Muscle layer of duodenum (tissue), 2 donors: ENCODE data around the gene NCAN.

Experiments
- H3K27ac ChIP-seq: one replicate; pipeline ENCODE4 v1.7.0; 2013; ENCODE audit warnings: mild to moderate bottlenecking, low read length
- H3K27me3 ChIP-seq: one replicate; pipeline ENCODE4 v1.7.0; 2013; ENCODE audit warnings: low read depth, mild to moderate bottlenecking, control low read depth, low read length
- H3K36me3 ChIP-seq, 2 donors: one replicate each; pipeline ENCODE4 v1.7.0; 2013; ENCODE audit warnings: low read length in 2 of 2, control low read depth in 1 of 2, mild to moderate bottlenecking in 1 of 2; ENCODE audit not compliant: insufficient read depth in 2 of 2, control insufficient read depth in 1 of 2
- H3K4me1 ChIP-seq, 2 donors: one replicate each; pipeline ENCODE4 v1.7.0; 2013; ENCODE audit warnings: low read length in 2 of 2, mild to moderate bottlenecking in 2 of 2, control low read depth in 1 of 2, moderate library complexity in 1 of 2; ENCODE audit not compliant: insufficient read depth in 2 of 2, control insufficient read depth in 1 of 2
- H3K4me3 ChIP-seq, 2 donors: one replicate each; pipeline ENCODE4 v1.7.0; 2013; ENCODE audit warnings: low read length in 2 of 2, low read depth in 1 of 2, mild to moderate bottlenecking in 1 of 2
- H3K9me3 ChIP-seq, 2 donors: one replicate each; pipeline ENCODE4 v1.7.0; 2013; ENCODE audit warnings: low read length in 2 of 2, control low read depth in 1 of 2, mild to moderate bottlenecking in 1 of 2; ENCODE audit not compliant: control insufficient read depth in 1 of 2
- donor health status: healthy.

The NCAN gene

DNA sequence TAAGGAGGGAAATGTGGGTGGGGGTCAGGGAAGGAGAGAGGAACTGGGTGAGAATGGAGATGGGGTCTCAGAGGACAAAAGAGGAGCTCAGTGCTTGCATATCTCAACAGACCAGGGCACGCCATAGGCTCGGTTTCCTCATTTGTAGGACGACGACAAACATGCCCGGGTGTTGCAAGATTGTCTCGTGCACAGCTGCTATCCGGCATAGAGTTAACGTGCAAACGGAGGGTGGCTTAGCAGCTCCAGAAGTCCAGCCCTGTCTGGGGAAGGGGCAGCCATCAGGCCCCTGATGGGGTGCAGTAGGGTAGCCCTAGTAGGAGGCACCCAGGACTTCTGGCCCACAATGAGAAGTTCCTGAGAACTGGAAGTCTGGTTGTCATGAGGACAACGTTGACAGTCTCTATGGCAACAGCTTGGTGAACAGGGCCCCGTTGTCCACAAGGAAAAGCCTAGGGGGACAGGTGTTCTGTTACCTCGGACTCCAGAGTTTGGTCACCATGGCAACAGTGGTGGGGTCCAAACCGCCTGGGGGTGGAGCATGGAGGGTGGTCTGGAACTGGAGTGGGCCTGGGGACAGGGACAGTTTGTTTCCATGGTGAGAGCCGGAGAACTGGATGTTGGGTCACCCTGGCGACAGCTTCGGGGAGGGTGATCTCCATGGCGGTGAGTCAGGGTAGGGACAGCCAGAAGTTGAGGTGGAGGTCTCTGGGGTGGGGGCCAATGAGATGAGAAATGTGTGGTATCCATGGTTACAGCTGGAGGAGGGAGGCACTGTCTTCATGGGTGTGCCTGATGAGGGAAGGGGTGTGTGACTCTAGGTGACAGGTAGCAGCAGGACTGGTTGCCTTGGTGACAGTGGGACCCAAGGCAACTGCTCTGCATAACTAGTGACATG is 44.6 kb downstream of the NCAN start:
- H3K9me3 ChIP-seq, result peaks cover 0 to 4% of the 10 kb centered on the region in 2 donors
- no peaks in the 10 kb centered on the region for H3K27me3 ChIP-seq

DNA sequence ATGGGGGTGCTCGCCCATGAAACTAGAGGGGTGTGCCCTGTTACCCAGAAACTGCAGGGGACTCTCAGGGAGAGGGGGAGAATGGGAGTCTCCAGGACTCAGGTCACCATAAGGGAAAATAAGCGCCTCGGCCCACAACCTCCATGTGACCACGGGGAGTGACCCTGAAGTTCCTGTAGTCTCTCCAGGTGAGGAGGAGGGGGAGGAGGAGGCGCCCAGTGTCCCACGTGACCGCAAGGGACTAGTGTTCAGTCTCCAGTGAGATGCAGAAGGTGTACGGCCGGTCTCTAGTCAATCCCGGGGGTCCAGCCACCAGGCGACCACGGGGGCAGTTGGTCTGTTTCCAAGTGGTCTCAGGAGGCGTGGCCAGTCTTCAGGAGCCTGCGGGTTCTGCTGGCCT is 45.4 kb downstream of the NCAN start:
- Histone ChIP-seq H3K4me3 (no peak overlapping the region), H3K27me3 (peaks cover 3% of the 10 kb centered on the region), H3K4me1 (peaks cover 0 to 7% of the 10 kb centered on the region in 2 donors), H3K36me3 (no peaks in the 10 kb centered on the region), H3K9me3 (peaks cover 0 to 4% of the 10 kb centered on the region in 2 donors), H3K27ac (no peak overlapping the region)

More for the DNA sequence above, 44.6 kb downstream of the NCAN start:
- no peak overlapping the region for H3K27ac ChIP-seq
- H3K4me3 ChIP-seq, result no peak overlapping the region
- peaks cover 0 to 1% of the 10 kb centered on the region in 2 donors for H3K4me1 ChIP-seq
- H3K36me3 ChIP-seq, result no peaks in the 10 kb centered on the region

DNA sequence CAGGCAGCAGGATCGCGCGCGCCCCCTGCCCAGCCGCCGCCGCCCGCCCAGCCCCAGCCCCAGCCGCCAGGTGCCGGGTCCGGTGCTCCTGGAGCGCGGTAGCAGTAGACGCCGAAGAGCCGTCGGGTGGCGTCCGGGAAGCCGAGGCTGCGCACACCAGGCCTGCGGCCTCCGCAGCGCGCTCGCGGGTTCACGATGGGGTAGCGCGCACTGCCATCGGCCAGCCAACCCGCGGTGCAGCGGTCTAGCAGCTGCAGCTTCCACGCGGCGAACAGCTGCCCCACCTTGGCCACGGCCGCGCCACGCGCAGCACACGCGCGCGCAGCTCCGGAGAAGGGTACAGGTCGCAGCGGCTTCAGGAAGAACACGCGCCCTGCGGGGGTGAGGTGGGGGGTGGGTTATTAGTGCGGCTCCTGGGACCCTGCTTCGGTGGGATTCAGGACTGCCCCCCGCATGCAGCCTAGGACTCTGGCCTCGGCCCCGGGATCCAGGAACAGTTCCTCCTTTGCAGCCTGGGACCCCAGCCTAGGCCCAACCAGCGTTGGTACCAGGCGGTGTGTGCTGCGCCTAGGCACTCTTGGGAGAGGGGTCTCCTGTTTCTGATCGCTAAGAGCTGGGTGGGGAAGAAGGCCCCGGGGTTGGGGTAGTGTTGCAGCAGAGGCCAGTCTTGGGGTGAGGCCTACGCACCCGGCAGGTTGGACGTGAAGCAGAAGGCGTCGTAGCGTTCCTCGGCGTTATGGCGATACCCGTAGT is 46.3 kb downstream of the NCAN start:
- no peak overlapping the region for H3K4me3 ChIP-seq
- peaks cover 0 to 4% of the 10 kb centered on the region in 2 donors for H3K9me3 ChIP-seq
- H3K36me3 ChIP-seq, result no peaks in the 10 kb centered on the region
- peaks cover 12% of the 10 kb centered on the region for H3K27me3 ChIP-seq
- peaks cover 0 to 7% of the 10 kb centered on the region in 2 donors for H3K4me1 ChIP-seq
- H3K27ac ChIP-seq, result no peak overlapping the region

DNA sequence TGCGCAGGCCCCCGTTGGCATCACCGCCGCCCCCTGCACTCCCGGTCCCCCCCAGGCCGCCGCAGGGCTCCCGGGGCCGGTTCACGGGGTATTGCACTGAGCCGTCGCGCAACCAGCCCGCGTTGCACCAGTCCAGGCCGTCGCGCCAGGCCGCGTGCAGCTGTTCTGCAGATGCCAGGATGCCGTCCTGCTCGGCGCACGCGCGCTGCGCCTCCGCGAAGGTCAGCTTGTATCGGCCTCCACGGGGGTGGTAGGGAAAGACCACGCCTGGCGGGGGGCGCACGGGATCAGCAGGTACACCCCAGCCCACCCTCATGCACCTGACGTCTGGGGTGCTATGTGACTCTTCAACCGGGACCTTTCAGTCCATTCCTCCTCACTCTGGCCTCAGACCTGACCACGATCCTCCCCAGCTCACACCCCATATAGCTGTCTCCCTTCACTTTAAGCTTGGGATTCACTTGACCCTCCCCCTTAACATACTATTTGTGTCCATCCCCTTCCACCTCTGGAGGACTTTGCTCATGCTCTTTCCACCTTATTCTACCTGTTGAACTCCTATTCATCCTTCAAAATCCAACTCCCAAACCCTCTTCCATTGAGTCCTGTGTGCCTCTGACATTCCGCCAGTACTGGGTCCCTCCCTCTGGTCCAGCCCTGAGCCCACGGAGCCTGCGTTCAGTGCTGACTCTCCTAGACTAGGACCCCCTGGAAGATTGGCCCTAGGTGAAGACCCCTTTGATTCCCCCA is 47.0 kb downstream of the NCAN start:
- H3K27me3 ChIP-seq, result peaks cover 13% of the 10 kb centered on the region
- H3K4me3 ChIP-seq, result no peak overlapping the region
- H3K9me3 ChIP-seq, result peaks cover 0 to 4% of the 10 kb centered on the region in 2 donors
- no peak overlapping the region for H3K27ac ChIP-seq
- H3K4me1 ChIP-seq, result peaks cover 0 to 7% of the 10 kb centered on the region in 2 donors
- no peaks in the 10 kb centered on the region for H3K36me3 ChIP-seq

DNA sequence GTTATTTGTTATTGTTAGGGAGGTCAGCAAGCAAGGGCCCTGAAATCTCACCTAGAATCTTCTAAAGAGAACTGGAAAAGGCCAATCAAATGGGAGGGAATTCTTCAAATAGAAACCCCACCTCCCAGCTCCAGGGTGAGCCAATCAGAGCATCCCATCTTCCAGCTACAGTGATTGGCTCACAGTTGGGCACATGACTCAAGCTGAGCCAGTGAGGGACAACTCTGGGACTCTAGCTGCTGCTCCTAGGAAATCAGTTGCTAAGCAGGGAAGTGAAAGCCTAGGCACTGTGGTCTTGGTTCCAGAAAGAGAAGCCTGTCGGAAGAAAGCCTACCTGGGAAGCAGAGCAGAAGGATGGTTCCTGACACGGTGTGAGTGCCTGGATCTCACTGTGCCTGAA is 48.0 kb downstream of the NCAN start:
- H3K9me3 ChIP-seq, result peaks cover 0 to 4% of the 10 kb centered on the region in 2 donors
- H3K27ac ChIP-seq, result no peak overlapping the region
- H3K36me3 ChIP-seq, result no peaks in the 10 kb centered on the region
- no peak overlapping the region for H3K4me3 ChIP-seq
- peaks cover 0 to 7% of the 10 kb centered on the region in 2 donors for H3K4me1 ChIP-seq
- peaks cover 13% of the 10 kb centered on the region for H3K27me3 ChIP-seq

DNA sequence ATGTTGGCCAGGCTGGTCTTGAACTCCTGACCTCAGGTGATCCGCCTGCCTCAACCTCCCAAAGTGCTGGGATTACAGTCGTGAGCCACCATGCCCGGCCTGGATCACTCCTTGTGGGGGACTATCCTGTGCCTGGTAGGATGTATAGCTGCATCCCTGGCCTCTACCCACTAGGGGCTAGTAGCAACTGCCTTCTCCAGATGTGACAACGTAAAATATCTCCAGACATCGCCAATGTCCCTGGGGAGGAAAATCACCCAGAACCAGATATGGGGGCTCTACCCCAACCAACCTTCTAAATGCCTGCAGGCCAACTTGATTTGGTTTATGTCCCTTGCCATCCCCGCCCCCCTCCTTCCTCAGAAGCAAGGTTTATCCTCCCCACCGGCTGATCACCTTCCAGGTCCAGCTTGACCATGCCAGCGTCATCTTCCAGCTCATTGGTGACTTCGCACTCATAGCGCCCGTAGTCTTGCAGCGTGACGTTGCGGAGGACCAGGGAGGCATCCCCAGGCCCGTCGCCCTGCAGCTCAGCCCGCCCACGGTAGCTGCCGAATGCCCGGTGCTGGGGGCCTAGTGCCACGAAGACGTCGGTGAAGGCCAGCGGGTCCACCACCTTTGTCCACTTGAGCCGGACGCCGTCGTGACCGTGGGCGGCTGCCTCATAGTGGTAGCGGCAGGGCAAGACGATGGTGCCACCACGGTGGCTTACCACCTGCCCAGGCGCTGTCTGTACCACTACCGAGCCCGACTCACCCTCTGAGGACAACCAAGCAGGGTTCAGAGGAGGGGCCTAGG is 48.9 kb downstream of the NCAN start:
- Histone ChIP-seq H3K4me3 (no peak overlapping the region), H3K27me3 (peaks cover 13% of the 10 kb centered on the region), H3K4me1 (peaks cover 0 to 7% of the 10 kb centered on the region in 2 donors), H3K36me3 (no peaks in the 10 kb centered on the region), H3K27ac (no peak overlapping the region), H3K9me3 (peaks cover 0 to 4% of the 10 kb centered on the region in 2 donors)

DNA sequence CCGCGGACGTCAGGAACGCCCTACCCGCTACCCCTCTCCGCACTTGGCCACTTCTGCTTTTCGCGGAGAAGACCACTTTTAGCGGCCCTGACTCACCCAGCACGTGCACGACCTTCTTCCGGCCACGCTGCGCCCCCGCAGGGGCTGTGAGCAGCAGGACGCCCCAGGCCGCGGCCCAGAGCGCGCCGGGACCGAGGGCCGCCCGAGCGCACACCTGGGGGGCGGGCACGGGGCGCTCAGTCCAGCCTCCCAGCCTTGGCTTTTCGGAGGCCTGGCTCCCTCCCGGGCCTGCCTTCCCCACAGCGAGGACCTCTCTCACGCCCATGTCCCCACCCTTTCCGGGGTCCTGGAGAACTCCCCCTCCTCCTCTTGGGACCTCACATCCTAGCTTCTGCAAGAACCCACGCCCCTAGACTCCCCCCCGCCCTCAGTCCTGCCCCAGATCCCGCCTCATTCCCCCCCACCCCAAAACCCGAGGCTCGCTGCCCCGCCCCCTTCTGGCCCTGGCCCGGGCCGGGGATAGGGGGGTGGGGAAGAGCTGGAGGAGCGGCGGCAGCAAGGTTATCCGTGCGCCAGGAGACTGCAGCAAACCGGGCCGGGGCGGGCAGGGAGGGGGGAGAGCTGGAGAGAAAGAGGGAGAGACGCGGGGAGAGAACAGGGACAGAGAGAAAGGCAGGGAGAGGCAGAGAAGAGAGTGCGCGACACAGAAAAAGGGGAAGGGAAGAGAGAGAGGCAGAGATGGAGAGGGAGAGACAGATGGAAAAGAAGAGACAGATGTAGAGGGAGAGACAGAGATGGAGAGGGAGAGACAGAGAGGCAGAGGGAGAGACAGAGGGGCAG is 49.8 kb downstream of the NCAN start:
- Histone ChIP-seq H3K36me3 (no peaks in the 10 kb centered on the region), H3K4me3 (peak overlapping the region in 1 of 2 donors; percentile 51), H3K9me3 (peaks cover 0 to 4% of the 10 kb centered on the region in 2 donors), H3K4me1 (peaks cover 0 to 7% of the 10 kb centered on the region in 2 donors), H3K27ac (no peak overlapping the region), H3K27me3 (peaks cover 13% of the 10 kb centered on the region)

DNA sequence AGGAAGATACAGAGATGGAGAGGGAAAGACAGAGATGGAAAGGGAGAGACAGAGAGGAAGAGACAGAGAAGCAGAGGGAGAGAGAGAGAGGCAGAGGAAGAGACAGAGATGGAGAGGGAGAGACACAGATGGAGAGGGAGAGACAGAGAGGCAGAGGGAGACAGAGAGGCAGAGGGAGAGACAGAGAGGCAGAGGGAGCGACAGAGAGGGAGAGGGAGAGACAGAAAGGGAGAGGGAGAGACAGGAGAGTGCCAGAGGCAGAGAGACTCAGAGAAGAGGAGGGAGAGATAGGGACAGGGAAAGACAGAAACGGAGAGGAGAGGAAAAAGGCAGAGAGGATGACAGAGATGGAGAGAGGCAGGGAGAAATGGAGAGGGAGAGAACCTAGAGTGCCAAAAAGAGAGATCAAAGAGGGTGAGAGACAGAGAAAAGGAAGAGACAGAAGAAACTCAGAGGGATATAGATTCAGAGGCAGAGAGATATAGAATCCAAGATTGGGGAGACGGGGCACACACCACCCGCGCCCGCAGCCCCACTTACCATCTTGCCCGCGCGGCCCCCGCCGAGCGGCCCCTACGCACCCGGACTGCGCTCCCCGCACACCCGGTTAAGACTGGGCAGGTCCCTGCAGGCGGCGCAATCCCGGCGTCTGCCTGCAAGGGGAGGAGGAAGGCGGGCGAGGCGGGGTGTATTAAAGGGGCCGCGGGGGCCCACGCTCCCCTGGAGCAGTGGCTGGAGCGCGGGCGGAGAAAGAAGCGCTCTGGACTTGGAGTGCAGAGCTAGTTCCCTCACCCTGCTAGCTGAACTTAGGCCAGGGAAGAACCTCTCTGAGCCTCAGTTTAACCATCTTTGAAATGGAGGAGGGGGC is 50.7 kb downstream of the NCAN start:
- no peak overlapping the region for H3K27ac ChIP-seq
- H3K4me3 ChIP-seq, result no peak overlapping the region
- peaks cover 0 to 4% of the 10 kb centered on the region in 2 donors for H3K9me3 ChIP-seq
- no peaks in the 10 kb centered on the region for H3K36me3 ChIP-seq
- peaks cover 0 to 7% of the 10 kb centered on the region in 2 donors for H3K4me1 ChIP-seq
- peaks cover 13% of the 10 kb centered on the region for H3K27me3 ChIP-seq

DNA sequence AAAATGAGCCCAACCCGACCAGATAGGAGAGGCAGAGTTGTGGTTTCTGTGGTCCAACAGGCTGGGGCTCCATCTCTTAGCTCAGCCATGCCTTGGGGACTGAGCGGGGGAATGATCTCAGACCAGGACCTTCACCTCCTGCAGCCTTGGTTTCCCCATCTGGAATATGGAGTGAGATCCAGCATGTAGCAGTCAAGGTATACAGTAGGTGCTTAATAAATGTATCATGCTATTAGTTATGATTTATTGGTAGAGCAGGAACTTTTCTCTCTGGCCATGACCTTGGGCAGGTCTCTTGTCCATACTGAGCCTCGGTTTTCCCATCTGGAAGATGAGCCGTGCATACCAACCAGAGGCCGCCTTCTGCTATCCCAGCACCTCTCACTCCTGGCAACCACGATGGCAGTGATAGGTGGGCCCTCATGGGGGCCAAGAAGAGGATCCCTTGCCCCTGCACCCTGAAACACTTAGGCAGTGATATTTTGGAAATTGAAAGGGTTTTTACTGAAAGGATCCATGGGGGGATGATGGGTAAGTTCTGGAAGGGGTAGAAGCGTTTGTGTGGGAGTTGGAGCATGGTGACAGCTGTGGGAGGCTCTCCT is 52.2 kb downstream of the NCAN start:
- Histone ChIP-seq H3K4me1 (peaks cover 0 to 7% of the 10 kb centered on the region in 2 donors), H3K36me3 (no peaks in the 10 kb centered on the region), H3K27ac (no peak overlapping the region), H3K9me3 (peaks cover 0 to 4% of the 10 kb centered on the region in 2 donors), H3K27me3 (peaks cover 13% of the 10 kb centered on the region), H3K4me3 (no peak overlapping the region)
